Peyer's patch (tissue), 4 donors: ENCODE measurements around the gene SPI1. TPM values are rescaled to one million over a fixed set of nuclear protein-coding genes. Genes with fewer than 3 reads are reported as not detected.

Experiments used
- DNase-seq, 3 donors: peaks; one replicate each; pipeline ENCODE4 v3.0.0-alpha.2; 2017 to 2019
- H3K27ac ChIP-seq, 4 donors: fragments of 200-600 bp; sonication (generic); one replicate each; pipeline ENCODE4 v1.5.1; 2016 to 2019
- H3K27me3 ChIP-seq, 2 donors: fragments of 200-600 bp; sonication (generic); one replicate each; pipeline ENCODE4 v1.5.1; 2019
- H3K36me3 ChIP-seq, 3 donors: fragments of 200-600 bp; sonication (generic); one replicate each; pipeline ENCODE4 v1.5.1; 2016 to 2019
- H3K4me1 ChIP-seq, 4 donors: fragments of 200-600 bp; sonication (generic); one replicate each; pipeline ENCODE4 v1.5.1; 2016 to 2019
- H3K4me3 ChIP-seq, 4 donors: fragments of 200-600 bp; sonication (generic); 1 replicate in 3 of 4; 2 replicates in 1 of 4; pipeline ENCODE4 v1.5.1; 2016 to 2019; ENCODE audit warnings: mild to moderate bottlenecking in 1 of 4
- H3K9me3 ChIP-seq, 4 donors: fragments of 200-600 bp; sonication (generic); one replicate each; pipeline ENCODE4 v1.5.1; 2016 to 2019; ENCODE audit warnings: mild to moderate bottlenecking in 1 of 4
- POLR2A ChIP-seq, 2 donors: fragments of 450-650 bp; IDR thresholded peaks; one replicate each; pipeline ENCODE4 v1.5.1; 2017; ENCODE audit warnings: antibody characterized with exemption in 2 of 2, mild to moderate bottlenecking in 2 of 2, moderate library complexity in 2 of 2
- total RNA-seq, 4 donors: library from RNA; depleted of rRNA; stranded (reverse); fragments of >200 nt; gene quantifications; one replicate each; pipeline ENCODE4 v1.1.0, GENCODE V29; 2016
- TF ChIP-seq, protein P1 (sequence below), 6 experiments: fragments of 450-650 bp in 4 of 6; fragments of 200-600 bp in 2 of 6; sonication (generic) in 1 of 6; IDR thresholded peaks; one replicate each; pipeline ENCODE4 v1.5.1; 2017 to 2019; ENCODE audit warnings: antibody characterized with exemption in 6 of 6, mild to moderate bottlenecking in 3 of 6, moderate library complexity in 1 of 6

Gene SPI1
- total RNA-seq, 4 donors from 2014 or later = 2.6 to 27.2 (median 7.8) TPM

DNA sequence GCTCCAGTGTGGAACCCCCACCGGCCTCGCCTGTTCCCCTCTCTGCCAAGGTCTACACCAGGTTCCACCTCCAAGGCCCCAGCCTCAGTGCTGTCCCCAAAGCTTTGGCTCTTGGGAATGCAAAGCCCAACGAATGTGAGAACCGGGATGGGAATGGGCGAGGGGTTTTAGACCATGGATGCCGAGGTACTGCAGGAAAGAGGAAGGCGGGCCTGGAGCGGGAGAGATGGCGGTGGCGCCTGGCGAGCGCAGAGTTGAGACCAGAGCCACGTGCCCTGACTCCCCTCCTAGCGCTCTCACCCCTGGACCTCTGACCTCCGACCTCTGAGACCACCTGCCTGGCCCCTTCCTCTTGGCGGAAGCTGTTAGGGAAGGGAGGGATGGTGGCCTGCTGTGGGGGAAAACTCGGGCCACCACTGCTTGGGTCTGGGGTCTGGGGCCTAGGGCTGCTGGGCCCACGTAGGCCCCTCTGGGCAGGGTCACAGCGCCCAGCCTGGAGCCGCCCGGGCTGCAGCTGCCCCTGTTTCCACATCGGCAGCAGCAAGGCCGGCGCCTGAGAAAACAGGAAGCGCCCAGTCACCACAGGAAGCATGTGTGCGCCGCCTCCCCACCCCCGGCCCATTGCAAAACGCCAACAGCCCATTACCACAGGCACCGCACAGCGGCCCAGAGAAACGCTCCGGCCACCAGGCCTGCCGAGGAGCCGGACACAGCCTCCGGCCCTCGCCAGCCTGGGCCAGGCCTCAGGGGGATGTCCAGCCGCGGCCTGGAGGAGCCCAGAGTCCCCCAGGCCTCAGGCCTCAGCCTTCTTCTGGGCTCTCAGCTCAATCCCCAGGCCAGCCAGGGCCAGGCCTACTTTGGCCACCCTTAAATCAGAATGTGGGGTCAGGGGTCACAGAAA is 16.2 kb upstream of the SPI1 start:
- peak; percentile 47 to 87 (median 81) for DNase-seq
- TF ChIP-seq POLR2A (IDR thresholded peaks at IDR 0.05) = no peak
- TF ChIP-seq, protein P1, sequence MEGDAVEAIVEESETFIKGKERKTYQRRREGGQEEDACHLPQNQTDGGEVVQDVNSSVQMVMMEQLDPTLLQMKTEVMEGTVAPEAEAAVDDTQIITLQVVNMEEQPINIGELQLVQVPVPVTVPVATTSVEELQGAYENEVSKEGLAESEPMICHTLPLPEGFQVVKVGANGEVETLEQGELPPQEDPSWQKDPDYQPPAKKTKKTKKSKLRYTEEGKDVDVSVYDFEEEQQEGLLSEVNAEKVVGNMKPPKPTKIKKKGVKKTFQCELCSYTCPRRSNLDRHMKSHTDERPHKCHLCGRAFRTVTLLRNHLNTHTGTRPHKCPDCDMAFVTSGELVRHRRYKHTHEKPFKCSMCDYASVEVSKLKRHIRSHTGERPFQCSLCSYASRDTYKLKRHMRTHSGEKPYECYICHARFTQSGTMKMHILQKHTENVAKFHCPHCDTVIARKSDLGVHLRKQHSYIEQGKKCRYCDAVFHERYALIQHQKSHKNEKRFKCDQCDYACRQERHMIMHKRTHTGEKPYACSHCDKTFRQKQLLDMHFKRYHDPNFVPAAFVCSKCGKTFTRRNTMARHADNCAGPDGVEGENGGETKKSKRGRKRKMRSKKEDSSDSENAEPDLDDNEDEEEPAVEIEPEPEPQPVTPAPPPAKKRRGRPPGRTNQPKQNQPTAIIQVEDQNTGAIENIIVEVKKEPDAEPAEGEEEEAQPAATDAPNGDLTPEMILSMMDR (IDR thresholded peaks at IDR 0.05) = no peak
- peaks cover 0 to 25% (median 24%) of the 10 kb centered on the region in 4 donors for H3K4me1 ChIP-seq
- no peaks in the 10 kb centered on the region for H3K27me3 ChIP-seq
- H3K9me3 ChIP-seq = no peaks in the 10 kb centered on the region
- H3K36me3 ChIP-seq = no peaks in the 10 kb centered on the region
- H3K4me3 ChIP-seq = peak overlapping the region in 3 of 4 donors; percentile 13 to 32 (median 28)
- peak overlapping the region; percentile 87 to 95 (median 89) for H3K27ac ChIP-seq

DNA sequence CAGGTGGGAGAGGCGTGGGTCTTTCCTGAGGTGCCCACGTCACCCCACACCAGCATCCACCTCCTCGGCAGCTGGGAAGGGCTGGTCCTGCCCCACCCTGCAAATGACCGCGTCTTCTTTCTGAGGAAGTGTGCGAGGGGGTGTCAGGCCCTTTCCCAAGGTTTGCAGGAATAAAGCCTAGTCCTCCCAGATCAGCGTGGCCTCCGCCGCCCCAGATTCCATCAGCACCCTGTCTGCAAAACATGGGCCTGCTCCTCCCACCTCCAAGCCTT is 15.6 kb upstream of the SPI1 start:
- Histone ChIP-seq H3K27ac (peak overlapping the region; percentile 87 to 95 (median 89)), H3K27me3 (no peaks in the 10 kb centered on the region), H3K4me1 (peaks cover 0 to 25% (median 24%) of the 10 kb centered on the region in 4 donors), H3K9me3 (no peaks in the 10 kb centered on the region), H3K36me3 (no peaks in the 10 kb centered on the region), H3K4me3 (peak overlapping the region in 1 of 4 donors; percentile 32)
- TF ChIP-seq, protein P1 (IDR thresholded peaks at IDR 0.05) = no peak
- TF ChIP-seq POLR2A (IDR thresholded peaks at IDR 0.05) = no peak
- peak in 1 of 3 donors; percentile 45 for DNase-seq

DNA sequence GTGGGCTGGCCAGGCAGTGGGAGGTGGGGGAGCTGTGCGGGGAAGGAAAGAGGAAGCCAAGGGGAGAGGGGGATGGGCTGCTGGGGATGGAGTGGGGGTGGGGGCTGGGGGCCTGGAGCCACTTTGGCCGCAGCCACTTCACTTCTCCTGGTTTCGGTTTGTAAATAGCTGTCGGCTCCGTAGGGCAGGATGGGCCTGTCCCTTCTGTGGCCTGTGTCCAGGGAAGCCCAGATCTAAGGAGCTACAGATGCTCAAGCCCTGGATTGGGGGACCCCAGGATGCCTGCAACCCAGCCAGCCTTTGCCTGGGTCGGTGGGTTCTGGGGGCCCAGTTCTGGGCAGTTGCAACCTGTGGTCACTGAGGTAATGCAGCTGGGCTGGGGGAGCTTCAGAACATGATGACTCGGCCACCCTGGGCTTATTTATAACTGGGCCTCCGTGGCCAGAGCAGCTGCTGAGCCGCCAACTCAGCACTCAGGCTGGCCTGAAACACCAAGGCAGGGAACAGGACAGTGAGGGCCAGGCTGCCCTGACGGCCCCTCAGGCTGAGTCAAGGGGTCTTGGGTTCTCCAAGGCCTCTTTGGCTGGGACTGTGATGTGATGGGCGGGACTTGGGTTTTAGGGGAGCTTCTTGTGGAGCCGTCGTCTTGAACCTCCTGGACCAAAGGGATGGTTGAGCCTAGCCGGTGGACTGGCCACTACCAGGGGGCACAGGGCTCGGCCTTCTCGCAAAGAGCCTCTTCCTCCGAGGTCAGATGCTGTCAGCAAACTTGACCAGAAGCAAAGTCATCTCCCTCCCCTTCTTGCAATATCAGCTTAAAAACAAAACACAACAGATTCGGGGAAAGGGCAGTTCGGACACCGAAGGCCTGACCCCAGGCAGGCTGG is 15.1 kb upstream of the SPI1 start:
- H3K36me3 ChIP-seq = no peaks in the 10 kb centered on the region
- peak; percentile 42 to 57 (median 50) for DNase-seq
- TF ChIP-seq, protein P1 (IDR thresholded peaks at IDR 0.05) = no peak
- no peak for TF ChIP-seq POLR2A (IDR thresholded peaks at IDR 0.05)
- H3K4me3 ChIP-seq = peak overlapping the region in 1 of 4 donors; percentile 32
- H3K4me1 ChIP-seq = peaks cover 0 to 25% (median 24%) of the 10 kb centered on the region in 4 donors
- H3K27me3 ChIP-seq = no peaks in the 10 kb centered on the region
- H3K27ac ChIP-seq = peak overlapping the region; percentile 87 to 95 (median 89)
- H3K9me3 ChIP-seq = no peaks in the 10 kb centered on the region

DNA sequence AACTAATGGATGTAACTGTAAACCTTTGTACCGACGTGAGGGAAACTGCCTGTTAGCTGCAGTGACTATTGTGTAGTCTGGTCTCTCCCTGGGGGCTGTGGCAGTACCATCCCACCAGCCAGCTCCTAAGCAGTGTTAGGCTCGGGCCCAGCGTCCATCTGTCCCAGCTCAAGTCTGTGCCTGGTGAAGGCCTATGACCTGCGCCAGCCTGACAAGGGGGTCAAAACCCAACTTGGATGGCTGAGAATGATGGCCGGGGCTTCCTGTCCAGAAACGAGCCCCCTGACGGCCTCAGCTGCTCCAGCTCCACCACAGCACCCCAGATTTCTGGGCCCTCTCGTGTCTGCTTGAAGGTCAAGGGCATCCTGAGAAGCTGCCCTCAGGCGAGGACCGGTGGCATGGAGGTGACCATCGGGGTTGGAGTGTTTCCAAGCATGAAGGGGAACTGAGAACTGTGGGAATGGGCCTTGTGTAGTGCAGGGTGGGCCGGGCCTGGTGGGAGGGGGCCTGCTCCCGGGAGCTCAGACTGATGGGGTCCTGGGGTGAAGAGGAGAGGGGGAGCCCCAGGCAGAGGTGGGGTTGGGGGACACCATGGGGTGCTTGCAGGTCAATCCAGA is 14.3 kb upstream of the SPI1 start:
- Histone ChIP-seq H3K27me3 (no peaks in the 10 kb centered on the region), H3K4me3 (no peak overlapping the region), H3K9me3 (no peaks in the 10 kb centered on the region), H3K4me1 (peaks cover 0 to 25% (median 24%) of the 10 kb centered on the region in 4 donors), H3K36me3 (no peaks in the 10 kb centered on the region), H3K27ac (peak overlapping the region; percentile 87 to 95 (median 89))
- TF ChIP-seq POLR2A (IDR thresholded peaks at IDR 0.05) = no peak
- TF ChIP-seq, protein P1 (IDR thresholded peaks at IDR 0.05) = no peak
- peak in 1 of 3 donors; percentile 44 for DNase-seq

DNA sequence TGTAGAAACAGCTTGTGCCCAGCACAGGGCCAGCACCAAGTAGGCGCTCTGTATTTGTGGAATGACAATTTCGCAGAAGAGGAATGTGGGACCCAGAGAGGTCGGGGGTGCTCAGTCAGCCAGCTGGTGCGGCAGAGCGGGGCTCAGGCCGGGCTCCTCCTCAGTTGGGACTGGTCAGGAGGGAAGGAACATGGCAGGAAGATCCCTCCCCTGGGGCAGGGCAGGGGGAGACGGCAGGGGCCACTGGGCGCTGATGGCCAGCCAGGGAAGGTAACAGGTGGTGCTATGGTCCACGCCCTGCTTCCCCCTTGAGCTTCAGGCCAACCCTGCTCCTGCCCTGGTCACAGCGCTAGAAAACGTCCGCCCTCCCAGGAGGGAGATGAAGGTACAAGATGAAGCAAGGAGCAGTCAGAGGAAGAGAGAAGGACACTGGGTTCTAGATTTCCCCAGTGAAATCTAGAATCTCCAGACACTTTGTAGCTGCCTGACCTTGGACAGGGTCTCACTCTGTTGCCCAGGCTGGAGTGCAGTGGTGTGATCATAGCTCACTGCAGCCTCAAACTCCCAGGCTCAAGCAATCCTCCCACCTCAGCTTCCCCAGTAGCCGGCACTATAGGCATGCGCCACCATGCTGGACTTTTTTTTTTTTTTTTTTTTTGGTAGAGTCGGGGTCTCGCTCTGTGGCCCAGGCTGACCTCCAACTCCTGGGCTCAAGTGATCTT is 13.5 kb upstream of the SPI1 start:
- Histone ChIP-seq H3K27ac (peak overlapping the region; percentile 10 to 90 (median 38)), H3K4me3 (no peak overlapping the region), H3K36me3 (no peaks in the 10 kb centered on the region), H3K27me3 (no peaks in the 10 kb centered on the region), H3K4me1 (peaks cover 0 to 25% (median 24%) of the 10 kb centered on the region in 4 donors), H3K9me3 (no peaks in the 10 kb centered on the region)
- no peak for DNase-seq
- no peak for TF ChIP-seq POLR2A (IDR thresholded peaks at IDR 0.05)
- TF ChIP-seq, protein P1 (IDR thresholded peaks at IDR 0.05) = no peak
